Daoy (cell line): Measurements from ENCODE around the gene CLDN3. TPM values are rescaled to one million over a fixed set of nuclear protein-coding genes. Genes with fewer than 3 reads are reported as not detected.

ENCODE experiments used
- DNase-seq: peaks from one replicate; pipeline ENCODE4 v3.0.0-alpha.2; 2015; ENCODE audit warnings: low read depth
- total RNA-seq: library from RNA; depleted of rRNA; stranded (reverse); fragments of >200 nt; shearing (Covaris generic); gene quantifications from 2 replicates; pipeline ENCODE4 v1.2.3, GENCODE V29; 2014

The CLDN3 gene
- total RNA-seq, 1 experiment from 2014 or later = 0.11 TPM

GRCh38 chr7:73770860-73771670 lies 995 bp upstream of the CLDN3 start:
- no peak for DNase-seq

DNA sequence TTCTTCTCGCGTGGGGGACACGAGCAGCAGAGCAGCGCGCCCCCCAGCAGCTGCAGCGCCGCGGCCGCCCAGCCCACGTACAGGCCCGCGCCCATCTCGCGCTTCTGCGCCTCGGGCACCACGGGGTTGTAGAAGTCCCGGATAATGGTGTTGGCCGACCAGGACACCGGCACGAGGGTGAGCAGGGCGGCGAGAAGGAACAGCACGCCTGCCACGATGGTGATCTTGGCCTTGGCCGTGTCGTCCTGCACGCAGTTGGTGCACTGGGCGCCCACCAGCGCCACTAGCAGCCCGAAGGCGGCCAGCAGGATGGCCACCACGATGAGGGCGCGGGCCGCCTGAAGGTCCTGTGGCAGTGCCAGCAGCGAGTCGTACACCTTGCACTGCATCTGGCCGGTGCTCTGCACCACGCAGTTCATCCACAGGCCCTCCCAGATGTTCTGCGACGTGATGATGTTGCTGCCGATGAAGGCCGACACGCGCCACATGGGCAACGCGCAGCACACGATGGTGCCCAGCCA lies 529 bp downstream of the CLDN3 start:
- DNase-seq = no peak

DNA sequence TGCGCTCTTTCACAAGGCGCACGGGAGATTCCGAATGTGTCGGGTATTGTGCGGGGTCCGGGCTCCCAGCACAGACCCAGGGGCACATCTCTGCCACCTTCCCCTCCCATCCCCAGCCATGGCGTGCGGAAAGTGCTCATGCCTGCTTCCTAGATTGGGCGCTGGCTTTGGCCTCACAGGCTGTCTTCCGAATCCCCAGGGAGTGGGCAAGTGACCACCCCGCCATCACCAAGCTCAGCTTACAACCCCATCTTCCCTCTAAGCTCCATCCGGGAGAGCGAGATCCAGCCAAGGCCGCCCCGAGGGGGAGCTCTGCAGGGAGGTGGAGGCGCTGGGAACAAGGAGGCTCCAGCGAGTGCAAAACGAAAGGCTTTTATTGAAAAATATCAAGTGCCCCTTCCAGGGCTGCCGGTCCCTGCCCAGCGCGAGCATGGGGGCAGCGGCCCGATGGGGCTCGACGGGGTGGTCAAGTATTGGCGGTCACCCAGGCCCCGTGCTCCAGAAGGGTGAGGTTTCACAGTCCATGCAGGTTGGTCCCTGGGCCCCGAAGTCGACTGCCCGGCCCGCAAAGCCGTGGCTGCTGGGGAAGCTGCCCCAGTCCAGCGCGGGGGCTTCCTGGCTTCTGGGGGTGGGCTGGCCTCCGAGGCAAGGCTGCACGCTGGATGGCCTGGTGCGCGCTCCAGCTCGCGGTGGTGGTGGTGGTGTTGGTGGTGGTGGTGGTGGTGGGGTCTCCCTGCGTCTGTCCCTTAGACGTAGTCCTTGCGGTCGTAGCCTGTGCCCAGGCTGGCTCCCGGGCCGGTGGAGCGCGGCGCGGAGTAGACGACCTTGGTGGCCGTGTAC lies 1.2 kb downstream of the CLDN3 start:
- DNase-seq = no peak

- DNase-seq = no peak
These were observed 3.4 kb downstream of the CLDN3 start for GRCh38 chr7:73766556-73767229.

DNA sequence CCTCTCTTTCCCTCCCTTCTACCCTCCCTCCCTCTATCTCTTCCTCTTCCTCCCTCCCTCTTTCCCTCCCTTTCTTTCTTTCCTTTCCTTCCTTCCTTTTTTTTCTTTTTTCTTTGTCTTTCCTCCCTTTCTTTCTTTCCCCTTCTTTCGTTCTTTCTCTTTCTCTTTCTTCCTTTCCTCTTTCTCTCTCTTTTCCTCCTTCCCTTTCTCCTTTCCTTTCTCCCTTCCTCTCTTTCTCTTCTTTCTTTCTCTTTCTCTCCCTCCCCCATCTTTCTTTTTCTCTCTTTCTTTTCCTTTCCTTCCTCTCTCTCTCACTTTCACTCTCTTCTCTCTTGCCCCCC lies 7.4 kb downstream of the CLDN3 start:
- no peak for DNase-seq

DNA sequence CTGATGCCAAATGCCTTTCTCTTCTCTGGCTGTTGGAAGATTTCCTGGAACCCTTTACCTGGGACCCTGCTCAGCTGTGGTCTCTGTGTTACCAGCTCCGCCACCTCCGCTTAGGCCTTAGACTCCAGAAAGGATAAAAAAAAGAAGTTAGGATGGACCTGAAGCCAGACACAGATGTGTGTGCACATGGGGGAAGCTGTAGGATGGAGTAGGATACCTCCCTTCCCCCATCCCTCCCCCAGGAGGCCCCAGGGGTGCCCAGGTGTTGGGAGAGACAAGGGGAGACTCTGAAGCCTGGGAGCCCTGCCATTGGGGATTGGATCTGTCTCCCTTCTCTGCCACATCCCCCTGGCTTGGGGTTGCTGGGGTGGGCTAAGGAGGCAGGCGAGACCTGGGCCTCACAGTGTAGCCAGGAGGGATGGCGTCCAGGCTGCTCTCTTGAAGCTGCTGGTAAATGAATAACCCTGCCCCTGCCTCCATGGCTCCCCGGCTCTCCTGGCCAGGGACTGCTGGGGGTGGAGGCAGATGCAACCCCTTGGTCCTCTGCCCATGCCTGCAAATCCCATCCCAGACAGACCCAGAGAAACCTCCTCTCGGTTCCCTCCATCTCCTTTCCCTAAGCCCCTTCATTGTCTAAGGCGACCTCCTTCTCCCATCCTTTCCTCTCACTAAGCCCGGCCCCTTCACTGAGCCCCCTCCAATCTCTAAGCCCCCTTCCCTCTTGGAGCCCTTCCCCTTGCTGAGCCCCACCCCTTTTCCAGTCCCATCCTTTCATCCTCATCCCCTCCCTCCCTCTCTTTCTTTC lies 8.0 kb downstream of the CLDN3 start:
- DNase-seq = no peak

GRCh38 chr7:73758581-73759138 lies 11.4 kb downstream of the CLDN3 start:
- no peak for DNase-seq

GRCh38 chr7:73749931-73750776 lies 19.9 kb downstream of the CLDN3 start:
- no peak for DNase-seq

DNA sequence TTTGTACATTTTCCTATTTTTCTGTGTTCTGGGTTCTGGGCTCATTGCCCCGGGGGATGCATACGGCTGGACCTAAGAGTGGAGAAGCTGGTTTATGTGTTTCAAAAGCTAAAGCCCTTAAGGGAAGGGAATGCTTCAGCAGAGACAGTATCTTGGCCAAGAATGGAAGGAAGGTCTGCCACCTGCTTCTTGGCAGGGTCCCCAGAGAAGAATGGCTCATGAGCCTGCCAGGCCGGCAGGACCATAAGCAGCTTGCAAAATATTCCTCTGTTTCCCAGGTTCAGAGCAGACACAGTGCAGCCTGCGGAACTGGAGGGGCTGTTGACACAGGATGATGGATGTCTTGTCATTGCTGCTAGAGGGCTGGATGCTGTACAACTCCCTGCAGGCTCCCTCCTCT lies 23.7 kb downstream of the CLDN3 start:
- DNase-seq = no peak

DNA sequence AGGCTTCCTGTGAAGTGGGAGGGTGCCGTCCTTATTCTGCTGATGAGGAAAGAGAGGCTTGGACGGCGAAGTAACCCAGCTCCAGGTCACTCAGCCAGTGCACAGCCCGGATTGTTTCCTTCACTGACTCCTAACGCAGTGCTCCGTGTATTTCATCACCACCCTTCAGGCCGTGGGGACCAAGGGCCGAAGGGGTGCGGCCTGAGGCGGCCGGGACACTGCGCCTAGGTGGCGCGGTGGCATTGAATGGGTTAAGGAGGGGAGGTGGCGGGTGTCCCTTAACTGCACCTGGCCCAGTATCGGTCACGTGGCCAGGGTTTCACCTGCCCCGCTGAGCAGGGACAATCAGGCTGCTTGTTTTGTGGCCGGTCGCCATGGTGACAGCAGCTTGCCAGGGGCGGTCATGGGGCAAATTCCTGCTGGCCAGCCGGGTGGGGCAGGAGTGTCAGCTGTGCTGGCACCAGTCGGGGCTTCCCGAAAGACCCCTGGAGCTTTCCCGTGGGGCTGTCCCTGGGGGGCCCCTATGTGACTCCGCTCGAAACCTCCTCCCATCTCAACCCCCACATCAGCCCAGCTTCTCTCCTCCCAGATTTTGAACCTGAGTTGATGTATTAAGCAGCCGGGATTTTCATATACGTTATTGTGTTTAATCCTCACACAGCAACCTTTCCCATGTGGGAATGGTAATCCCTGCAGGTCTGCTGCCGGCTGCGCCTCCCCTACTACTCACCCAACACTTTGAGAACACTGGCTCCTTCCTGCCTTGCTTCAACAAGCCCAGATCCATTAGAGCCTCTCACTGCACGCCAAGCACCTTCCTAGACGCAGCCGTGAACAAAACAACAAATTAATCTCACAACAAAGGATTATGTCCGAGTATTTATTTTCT lies 27.1 kb downstream of the CLDN3 start:
- DNase-seq = peak; percentile 53

GRCh38 chr7:73742338-73742752 lies 27.7 kb downstream of the CLDN3 start:
- DNase-seq = no peak

DNA sequence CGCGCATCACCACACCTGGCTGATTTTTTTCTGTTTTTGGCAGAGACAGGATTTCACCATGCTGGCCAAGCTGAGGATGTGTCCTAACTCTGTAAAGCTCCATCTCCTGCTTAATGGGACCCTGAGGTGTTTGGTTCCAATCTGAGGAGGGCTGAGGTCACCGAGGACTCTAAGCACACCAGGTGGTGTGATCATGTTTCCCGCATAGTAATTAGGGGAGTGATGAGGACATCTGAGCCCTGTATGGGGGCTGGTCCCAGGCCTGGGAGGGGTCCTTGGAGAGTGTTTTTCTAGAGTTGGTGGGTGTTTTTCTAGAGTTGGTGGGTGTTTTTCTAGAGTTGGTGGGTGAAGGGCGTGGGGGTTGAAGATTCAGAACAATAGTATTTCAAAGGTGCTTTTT lies 28.5 kb downstream of the CLDN3 start:
- no peak for DNase-seq

DNA sequence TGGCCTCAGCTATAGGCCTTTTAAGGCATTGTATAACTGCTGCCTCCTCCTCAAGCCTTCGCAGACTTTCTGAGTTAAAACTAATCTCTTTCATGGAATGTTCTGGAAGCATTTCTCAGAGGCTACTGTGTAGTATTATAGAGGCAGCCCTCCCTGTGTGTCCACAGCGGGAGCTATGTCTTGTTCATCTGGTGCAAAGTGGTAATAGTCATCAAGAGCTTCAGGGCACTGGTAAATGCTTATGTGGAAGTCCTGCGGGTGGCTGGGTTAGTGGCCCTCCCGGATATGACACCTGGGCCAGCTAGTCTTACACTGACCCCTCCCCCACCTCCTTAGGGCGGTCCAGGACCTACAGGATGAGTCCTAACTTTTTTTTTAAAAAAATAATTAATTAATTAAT lies 29.3 kb downstream of the CLDN3 start:
- DNase-seq = no peak

DNA sequence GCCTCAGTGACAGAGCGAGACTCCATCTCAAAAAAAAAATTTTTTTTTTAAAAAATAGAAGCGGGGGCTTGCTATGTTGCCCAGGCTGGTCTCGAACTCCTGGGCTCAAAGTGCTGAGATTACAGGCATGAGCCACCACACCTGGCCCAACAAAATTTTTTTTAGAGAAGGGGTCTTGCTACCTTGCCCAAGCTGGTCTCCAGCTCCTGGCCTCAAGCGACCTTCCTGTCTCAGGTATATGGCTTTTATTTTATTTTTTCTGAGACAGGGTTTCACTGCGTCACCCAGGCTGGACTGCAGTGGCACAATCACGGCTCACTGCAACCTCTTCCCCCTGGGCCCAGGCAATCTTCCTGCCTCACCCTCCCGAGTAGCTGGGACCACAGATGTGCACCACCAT lies 29.9 kb downstream of the CLDN3 start:
- DNase-seq = no peak

GRCh38 chr7:73739387-73739767 lies 30.7 kb downstream of the CLDN3 start:
- no peak for DNase-seq

- DNase-seq = peak; percentile 99
These were observed 31.3 kb downstream of the CLDN3 start, which contains the start of gene ABHD11 for GRCh38 chr7:73738612-73739386. ABHD11 (minus strand) TSS chr7:73738802; CDS start chr7:73738770, 32 bp downstream.

DNA sequence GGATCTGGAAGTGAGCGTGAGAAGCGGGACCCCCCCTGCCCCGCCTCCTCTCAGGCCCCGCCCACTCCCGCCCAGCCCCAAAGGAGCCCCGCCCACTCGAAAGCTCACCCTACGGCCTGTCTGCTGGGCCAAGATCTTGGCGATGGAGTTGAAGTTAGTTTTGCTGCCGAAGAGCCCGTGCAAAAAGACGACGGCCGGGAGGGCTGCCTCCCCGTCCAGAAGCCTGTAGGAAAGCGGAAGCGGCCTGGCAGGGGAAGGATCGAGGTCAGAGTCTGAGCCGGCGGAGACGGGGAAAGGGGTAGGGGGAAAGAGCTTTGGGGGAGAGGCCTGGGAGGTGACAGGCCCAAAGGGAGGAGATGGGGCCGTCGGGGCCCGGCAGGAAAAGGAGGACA lies 31.9 kb downstream of the CLDN3 start:
- peak; percentile 80 for DNase-seq

DNA sequence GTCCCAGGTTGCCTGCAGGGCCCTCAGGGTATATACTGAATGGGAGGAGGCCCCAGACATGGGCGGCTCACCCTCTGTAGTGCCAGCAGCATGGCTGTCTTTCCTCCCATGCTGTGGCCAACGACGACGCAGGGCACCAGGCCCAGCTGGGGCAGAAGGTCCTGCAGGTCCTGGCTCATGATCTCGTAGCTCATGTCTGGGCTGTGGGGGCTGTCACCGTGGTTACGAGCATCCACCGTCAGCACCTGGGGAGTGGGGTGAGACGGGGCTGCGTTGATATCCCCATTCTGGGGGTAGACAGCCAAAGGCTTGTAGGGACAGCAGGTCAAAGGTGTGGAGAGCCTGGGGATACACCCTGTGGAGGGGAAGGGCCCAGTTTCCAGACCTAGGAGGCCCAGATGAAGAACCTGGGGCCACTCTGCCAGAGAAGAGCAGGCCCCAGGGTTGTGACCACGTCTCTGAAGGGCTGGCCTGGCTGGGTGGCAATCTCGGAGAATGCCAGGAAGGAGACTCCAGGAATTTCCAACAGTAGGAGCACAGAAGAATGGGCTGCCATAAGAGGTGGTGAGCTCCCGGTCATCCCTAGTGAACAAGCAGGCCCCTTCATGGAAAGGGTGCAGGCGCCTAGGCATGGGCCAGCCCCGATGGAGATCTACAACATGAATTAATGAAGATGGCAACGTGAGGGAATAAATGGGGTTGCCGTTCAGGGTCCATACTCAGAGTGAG lies 32.4 kb downstream of the CLDN3 start:
- DNase-seq = no peak
